KOPT-K1 (cell line): ENCODE measurements around the gene CDK6.

Experiments
- H3K27ac ChIP-seq: fragments of 200-600 bp; sonication (generic); 2 replicates; pipeline ENCODE4 v1.5.1; 2016; ENCODE audit warnings: antibody characterized with exemption, mild to moderate bottlenecking, low read depth, low read length; ENCODE audit not compliant: poor library complexity, severe bottlenecking
- H3K36me3 ChIP-seq: fragments of 200-600 bp; sonication (generic); 2 replicates; pipeline ENCODE4 v1.5.1; 2017; ENCODE audit warnings: antibody characterized with exemption, mild to moderate bottlenecking, low read length, moderate library complexity; ENCODE audit not compliant: insufficient read depth
- H3K9me3 ChIP-seq: fragments of 200-600 bp; sonication (generic); 2 replicates; pipeline ENCODE4 v1.5.1; 2017; ENCODE audit warnings: antibody characterized with exemption, low read length, mild to moderate bottlenecking; ENCODE audit not compliant: insufficient read depth, poor library complexity, severe bottlenecking

The CDK6 gene

DNA sequence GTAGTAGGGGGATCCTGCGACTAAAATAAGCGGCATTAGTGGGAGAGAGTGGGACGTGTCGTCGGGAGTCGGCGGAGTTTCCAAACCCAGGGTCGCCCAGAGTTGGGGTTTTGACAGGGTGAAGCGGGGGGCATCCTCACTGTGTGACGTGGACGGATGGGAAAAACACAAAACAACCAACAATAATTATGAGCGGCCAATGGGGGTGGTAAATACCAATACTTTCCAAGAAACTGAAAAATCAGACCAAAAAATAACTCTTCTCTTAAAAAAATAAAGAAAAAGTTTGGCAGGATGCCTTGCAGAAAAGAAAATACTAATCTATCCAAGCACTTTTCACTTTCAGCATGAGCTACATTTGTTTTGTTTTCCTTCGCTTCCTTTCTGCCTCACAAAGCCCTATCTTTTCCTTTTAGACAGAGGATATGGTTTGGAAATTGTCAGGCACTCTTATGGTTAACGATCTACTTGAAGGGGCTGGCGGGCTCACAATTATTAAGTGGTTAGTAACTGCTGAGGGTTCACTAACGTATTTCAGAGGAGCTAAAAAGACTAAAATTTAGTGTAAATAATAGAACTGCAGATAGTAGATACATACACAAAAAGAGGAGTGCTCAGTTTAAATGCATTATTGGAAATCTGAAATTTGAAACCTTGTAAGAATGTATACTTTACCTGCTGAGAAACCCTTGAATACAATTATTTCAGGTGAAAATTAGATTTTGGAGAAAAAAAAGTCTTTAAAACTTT, 802 bp upstream of the CDK6 start:
- Histone ChIP-seq H3K36me3 (peaks cover 14% of the 10 kb centered on the region), H3K27ac (peak overlapping the region; percentile 98), H3K9me3 (no peaks in the 10 kb centered on the region)

DNA sequence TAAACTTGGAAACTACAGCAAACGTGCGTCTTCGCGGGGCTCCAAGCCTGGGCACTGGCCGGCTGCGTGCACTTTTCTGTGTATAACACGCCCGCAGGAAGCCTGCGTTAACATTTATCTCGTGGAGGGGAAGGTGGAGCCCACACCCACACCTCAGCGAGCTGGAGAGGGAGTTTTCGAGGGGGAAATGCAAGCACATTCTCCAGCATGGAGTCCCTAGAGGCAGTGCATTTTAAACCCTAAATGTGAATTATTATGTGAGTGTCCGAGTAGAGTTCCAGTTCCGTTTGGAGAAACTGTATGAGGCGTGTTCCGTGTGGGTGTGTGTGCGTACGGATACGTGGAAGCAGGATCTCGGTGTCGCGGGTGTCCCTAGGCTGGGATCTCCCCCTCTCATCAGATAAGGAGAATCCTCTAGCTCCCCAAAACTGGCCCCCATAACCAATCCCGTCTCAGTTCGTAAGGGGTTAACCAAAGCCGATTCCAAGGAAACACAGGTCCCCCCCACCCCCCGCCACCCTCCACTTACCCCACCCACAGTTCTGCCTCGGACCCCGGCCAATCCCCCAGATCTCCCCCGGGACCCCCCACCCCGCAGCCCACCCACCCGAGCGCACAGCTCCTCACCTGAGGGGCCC, 403 bp downstream of the CDK6 start:
- Histone ChIP-seq H3K36me3 (peaks cover 26% of the 10 kb centered on the region), H3K9me3 (no peaks in the 10 kb centered on the region), H3K27ac (peak overlapping the region; percentile 98)

DNA sequence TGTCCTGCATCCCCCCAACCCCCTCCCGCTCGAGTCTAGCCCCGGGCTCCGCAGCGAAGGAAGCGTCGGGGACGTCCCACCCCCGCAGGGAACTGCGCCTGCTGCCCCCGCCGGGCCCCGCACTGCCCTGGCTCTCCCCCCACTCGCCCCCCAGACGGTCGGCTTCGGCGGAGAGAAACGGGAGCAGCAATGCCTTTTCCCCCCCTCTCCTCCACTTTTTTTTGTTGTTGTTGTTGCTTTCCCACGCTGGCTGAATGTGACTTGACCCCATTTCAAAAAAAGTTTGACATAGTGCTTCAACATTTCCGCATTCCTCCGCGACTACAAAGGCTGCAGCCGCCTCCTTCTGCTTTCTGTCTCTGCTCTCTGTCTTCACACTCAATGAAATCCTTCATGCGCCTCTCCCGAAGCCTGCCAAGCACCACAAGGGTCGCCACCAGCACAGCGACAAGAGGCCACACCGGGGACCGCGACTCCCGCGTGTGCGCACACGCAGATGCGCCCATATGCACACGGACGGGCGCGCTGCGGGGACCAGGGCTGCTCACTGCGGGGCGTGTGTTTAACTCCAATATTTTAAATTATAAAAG, 1.0 kb downstream of the CDK6 start:
- Histone ChIP-seq H3K27ac (peak overlapping the region; percentile 98), H3K9me3 (no peaks in the 10 kb centered on the region), H3K36me3 (peaks cover 32% of the 10 kb centered on the region)

DNA sequence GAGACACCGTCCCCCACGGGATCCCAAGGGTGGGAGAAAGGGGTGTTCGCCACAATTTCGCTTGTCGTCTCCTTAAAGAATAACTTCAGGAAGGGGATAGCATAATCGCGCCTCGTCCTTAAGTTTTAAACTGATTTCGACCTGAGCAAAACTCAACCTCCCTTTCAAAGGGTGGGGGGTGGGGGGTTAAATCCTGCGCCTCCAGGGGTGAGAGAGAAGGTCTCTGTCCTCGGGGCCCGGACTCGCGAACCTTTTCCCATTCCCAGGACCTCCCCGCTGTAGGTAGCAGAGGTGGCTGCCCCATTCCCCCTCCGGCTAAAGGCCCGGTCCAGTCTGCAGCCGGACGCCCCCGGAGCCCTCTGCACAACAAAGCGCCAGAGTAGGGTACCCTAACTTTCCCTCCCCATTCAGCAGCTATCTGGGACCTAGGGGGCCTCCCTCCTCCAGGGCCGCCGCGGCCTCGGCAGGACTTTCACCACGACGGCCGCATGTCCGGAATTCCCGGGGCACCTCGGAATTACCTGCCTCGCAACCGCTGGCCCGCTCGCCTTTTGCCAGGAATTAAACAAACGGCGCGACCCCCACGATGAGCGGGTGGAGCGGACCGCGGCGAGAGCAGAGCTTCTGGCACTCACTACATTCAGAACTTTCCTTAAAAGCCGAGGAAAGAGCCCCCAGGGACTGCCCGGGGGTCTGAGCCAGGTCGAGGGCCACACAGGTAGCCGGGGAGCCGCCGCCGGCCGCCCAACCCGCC, 1.7 kb downstream of the CDK6 start:
- Histone ChIP-seq H3K36me3 (peaks cover 39% of the 10 kb centered on the region), H3K9me3 (no peaks in the 10 kb centered on the region), H3K27ac (peak overlapping the region; percentile 98)

DNA sequence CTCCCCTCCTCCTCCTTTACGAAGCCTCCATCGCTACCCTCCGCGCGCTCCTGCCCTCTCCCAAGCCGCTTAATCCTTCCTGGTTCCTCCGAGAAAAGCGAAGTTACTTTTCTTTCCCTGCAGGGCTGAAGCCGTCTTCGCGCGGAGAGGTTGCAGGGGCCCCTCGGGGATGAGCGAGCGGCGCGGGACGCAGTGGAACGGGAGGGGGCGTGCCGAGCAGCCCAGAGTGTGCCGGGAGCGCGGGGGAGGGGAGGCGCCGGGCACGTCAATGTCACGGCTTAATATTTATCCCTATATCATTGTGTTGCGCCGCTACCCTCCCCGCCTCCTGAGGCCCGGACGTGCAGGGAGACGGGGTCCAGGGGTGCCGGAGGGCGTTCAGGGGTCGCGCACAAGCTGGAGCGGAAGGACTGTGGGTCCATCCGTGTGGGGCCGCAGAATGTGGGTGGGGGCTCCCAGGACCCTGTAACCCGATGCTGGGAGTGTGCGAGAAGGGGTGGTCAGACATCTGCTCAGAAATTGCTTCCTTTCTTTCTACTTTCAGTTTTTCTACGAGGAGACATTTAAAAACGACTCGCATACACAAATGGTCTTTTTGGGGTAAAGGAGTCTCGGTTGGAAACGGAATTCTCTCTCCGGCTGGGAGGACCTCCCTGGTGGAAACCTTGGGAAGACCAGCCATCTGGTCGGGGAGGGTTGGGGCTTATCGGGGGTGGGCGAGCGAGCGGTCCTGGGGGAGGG, 2.4 kb downstream of the CDK6 start:
- Histone ChIP-seq H3K27ac (peak overlapping the region; percentile 98), H3K36me3 (peaks cover 47% of the 10 kb centered on the region), H3K9me3 (no peaks in the 10 kb centered on the region)

DNA sequence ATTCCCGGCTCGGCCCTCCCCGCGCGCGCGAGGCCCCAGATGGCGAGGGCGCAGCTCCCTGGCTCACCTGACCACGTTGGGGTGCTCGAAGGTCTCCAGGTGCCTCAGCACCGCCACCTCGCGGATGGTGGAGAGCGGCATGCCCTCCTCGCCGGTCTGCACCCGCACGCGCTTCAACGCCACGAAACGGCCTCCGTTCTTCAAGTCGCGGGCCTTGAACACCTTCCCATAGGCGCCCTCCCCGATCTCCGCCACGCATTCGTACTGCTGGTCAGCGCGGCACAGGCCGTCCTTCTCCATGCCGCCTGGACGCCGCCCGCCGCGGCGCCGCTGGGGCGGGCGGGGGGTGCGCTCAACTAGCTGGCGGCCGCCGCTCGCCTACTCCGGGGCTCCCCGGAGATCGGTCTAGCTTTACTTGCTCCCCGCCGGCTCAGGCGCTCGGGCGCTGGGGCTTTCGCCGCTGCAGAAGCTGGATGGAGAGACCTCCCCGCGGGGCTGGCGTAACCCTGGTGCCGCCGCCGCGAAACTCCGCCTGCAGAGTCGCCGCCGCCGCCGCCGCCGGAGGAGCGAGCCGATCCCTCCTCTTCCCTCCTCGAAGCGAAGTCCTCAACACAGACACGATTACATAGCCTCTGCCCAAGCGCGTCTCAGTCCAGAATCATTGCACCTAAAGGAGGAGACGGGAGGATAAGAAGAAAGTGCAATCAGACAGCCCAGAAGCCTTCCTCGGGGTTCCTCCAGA, 3.2 kb downstream of the CDK6 start:
- peak overlapping the region; percentile 98 for H3K27ac ChIP-seq
- H3K36me3 ChIP-seq: peaks cover 54% of the 10 kb centered on the region
- H3K9me3 ChIP-seq: no peaks in the 10 kb centered on the region

DNA sequence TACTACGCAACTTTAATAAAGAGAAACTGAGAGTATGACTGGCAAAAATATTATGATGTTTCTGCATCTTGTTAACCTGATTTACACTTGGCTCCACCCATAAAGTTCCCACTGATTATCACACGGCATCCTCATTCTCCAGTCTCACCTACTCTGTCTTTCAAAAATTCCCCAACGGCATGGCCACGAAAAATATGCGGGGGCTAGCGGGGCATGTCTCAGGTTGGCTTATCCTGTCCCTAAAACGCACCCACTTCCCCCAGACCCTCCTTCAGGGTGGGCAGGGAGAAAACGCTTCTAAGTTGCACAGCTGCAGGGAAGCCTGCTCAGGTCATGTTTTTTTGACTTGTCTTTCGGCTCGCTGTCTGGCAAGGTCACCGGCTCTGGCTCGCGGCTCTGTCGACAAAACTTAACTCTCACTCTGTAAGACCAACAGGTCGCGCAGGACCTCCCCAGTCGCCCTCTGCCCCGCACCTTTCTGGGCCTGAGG, 3.8 kb downstream of the CDK6 start:
- Histone ChIP-seq H3K27ac (peak overlapping the region; percentile 98), H3K36me3 (peaks cover 60% of the 10 kb centered on the region), H3K9me3 (no peaks in the 10 kb centered on the region)

DNA sequence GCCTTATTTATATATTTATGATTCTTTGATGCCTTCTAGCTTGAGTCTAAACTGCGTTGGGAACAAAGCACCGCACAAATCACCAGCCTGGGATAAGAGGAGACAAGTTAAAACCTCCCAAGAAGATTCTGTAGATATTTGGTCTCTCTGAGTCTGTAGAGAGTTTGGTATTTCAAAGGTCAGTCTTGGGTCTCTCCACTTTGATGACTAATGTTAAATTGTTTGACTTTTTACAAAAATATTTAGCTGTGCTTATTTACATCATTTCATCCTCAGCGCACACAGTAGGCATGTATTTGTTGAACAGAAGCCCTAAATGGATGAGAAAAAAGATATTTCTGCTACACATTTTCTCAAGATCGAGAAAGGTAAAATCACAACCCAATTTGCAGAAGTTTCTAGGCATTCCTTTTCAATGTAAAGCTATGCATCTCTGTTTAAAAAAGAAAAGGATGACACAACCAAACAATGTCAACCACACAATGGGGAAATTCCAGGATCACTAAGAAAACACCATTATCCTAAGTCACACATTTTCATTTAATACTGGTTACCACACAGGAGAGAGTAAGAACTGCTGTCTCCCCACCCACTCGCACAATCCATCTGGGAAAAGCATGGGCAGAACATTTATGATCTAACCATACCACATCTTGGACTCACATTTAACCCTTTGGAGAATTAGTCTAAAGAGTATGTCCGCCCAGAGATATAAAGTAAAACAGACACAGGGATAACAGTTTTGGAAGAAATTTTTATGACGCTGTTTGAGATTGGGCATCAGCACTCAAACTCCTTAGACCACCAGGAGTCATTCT, 4.4 kb downstream of the CDK6 start:
- Histone ChIP-seq H3K36me3 (peaks cover 67% of the 10 kb centered on the region), H3K9me3 (no peaks in the 10 kb centered on the region), H3K27ac (peak overlapping the region; percentile 98)

DNA sequence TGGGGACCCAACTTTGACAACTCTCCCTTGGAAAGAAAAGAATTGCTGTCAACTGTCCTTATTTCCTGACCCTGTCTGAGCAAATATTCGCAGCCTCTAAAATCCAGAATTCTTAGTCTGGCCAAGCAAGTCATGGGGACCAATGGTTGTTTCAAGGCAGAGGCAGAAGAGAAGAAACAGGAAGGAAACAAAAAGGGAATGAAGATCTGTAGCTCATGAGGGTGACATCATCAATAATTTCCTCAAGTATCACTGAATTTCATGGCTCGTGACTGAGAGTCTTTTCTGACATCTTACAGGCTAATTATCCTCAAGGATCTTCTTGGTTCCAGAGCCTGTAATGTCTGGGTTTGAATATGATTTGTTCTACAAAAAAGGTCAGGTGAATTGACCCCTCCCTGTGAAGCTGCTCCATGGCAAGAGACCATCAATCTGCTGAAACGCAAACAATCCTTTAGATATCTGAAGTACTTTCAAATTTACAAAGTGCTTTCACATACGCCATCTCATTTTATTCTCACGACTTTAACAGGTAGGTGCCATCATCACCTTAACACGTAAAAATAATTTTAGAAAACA, 5.8 kb downstream of the CDK6 start:
- no peaks in the 10 kb centered on the region for H3K9me3 ChIP-seq
- peaks cover 80% of the 10 kb centered on the region for H3K36me3 ChIP-seq
- H3K27ac ChIP-seq: peak overlapping the region; percentile 98

DNA sequence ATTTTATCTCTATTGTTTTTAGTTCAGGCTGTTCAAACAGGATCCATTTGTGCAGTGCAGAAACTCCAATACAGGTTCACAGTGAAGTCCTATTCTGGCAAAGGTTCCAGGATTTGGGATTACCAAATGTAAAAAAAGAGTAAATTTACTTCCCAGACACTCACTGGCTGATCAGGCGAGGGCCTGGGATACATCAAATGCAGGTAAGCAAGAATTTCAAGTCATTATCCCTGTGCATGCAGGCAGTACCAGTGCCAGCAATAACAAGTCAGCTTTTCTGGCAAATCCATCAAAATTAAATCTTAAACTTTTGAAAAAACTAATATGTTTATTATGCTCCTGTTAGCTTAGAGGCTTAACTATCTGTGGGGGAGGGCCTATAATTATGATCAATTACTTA, 6.3 kb downstream of the CDK6 start:
- peaks cover 86% of the 10 kb centered on the region for H3K36me3 ChIP-seq
- H3K9me3 ChIP-seq: no peaks in the 10 kb centered on the region
- peak overlapping the region; percentile 98 for H3K27ac ChIP-seq

DNA sequence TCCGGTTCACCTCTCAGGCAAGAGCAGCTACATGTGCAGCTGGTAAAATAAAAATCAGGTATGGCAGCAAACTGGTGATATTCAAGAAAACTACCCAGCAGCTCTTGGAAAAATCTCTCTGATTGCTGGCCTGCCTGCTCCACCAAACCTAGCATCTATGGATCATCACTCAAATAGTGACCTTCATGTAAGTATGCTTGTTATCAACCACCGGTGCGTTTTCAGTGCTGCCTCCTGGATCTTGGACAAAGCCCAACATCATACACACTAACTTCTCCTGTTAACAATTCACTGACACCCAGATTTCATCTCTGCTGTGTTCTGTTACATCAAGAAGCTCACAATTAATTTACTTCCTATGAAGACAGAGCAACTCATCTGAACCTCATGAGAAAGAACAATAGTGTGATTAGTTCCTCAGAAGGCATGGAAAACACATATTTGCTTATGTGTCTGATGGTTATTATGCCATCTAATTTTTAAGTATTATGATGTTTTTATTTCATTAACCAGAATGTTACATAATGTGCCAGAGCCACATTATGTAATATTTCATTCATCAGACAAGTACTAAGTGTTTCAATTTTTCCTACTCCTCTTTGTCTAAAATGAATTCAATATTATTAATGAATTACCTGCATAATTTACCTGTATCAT, 8.8 kb downstream of the CDK6 start:
- Histone ChIP-seq H3K9me3 (no peaks in the 10 kb centered on the region), H3K36me3 (peaks cover 100% of the 10 kb centered on the region), H3K27ac (peak overlapping the region; percentile 98)

DNA sequence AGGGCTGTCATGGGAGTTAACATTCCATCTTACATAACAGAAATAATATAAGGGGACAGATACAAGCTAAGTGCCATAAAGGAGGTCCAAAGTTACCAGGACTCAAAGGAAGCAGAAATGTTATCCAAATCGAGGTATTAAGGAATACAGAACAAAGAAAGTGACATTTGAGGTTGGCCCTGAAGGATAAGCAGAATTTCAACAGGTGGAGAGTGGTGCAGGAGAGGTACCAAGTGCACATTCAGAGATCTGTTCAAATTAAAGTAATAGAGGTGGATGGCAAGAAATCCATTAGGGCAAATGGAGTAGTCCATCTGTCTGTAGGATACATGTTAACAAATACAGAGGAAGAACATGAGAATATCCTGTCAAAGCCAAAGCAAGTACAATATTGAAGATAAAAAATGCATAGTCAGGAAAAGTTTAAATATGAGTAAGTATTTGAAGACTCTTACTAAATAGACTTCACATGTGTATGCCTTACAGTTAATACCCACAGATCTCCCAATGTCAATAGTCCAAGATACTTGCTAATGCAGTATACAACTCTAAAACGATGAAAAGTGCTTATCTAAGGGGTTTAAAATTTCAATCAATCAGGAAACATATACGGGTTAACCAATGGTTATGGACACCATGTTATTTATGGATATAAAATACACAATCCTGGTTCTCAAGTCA, 10.0 kb downstream of the CDK6 start:
- Histone ChIP-seq H3K9me3 (no peaks in the 10 kb centered on the region), H3K27ac (peak overlapping the region; percentile 98), H3K36me3 (peaks cover 93% of the 10 kb centered on the region)
